ENCODE data around the gene ZNF148. TPM values are rescaled to one million over a fixed set of nuclear protein-coding genes. Genes with fewer than 3 reads are reported as not detected.

ZNF148 gene
- total RNA-seq, 1 donor from 2014 or later, result 38.3 TPM

DNA sequence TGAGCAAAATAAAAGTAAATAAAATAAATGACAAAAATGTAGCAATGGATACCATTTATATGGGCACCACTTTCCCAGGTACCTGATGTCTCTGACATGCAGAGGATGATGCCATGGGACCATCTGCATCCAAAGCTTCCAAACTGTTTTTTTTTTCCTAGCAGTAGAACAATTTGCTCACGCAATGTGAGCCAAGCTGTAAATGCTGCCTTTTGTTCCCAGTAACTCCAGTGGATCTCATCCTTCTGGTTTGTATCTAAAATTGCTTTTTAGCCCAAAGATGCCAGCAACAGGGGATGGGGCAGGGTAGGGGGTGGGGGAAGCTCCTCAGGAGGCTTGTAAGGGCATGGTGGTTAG is 195.3 kb downstream of the ZNF148 start:
- Mint-ChIP-seq H3K27me3 (ENCODE audit: low read depth) (no peaks in the 10 kb centered on the region), H3K4me1 (peaks cover 25% of the 10 kb centered on the region), H3K27ac (ENCODE audit: unreplicated experiment) (no peak overlapping the region), H3K9me3 (no peaks in the 10 kb centered on the region), H3K4me3 (no peak overlapping the region), H3K36me3 (ENCODE audit: low read depth) (no peaks in the 10 kb centered on the region)
- TF ChIP-seq, protein P1, sequence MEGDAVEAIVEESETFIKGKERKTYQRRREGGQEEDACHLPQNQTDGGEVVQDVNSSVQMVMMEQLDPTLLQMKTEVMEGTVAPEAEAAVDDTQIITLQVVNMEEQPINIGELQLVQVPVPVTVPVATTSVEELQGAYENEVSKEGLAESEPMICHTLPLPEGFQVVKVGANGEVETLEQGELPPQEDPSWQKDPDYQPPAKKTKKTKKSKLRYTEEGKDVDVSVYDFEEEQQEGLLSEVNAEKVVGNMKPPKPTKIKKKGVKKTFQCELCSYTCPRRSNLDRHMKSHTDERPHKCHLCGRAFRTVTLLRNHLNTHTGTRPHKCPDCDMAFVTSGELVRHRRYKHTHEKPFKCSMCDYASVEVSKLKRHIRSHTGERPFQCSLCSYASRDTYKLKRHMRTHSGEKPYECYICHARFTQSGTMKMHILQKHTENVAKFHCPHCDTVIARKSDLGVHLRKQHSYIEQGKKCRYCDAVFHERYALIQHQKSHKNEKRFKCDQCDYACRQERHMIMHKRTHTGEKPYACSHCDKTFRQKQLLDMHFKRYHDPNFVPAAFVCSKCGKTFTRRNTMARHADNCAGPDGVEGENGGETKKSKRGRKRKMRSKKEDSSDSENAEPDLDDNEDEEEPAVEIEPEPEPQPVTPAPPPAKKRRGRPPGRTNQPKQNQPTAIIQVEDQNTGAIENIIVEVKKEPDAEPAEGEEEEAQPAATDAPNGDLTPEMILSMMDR (conservative IDR thresholded peaks at IDR 0.05), result no peak
- DNase-seq (ENCODE audit: low read depth, low spot score), result no peak

DNA sequence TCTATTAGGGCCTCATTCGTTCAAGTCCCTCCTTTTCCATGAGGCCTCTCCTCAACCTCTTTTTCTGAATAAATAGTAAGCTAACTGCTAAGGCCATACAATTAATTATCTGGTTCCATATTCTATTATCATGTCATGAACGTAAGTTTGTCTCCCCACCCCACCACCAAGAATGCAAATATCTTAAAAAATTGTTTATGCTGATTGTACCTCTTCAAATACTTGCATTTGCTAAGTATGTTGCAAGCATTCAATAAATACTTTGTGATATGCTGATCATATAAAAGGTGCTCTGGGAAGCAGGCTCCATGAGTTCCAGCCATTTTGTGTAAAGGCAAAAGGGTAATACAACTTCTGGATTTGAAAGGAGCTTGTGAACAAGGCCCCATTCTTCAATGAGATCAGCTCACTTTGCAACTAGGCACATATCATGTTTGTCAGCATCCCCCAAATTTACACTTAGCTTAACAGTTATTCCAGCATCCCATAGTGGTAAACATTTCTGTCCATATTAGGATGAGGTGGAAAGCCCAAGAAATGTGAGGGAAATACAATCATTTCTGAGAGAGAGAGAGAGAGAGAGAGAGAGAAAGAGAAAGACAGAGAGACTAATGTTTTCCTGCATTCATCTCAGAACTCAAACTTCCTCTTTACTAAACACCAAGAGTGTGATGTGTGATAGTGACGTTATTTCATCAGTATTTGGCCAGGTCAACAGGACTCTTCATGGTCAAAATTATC is 195.8 kb downstream of the ZNF148 start:
- TF ChIP-seq, protein P1 (conservative IDR thresholded peaks at IDR 0.05), result no peak
- H3K4me1 Mint-ChIP-seq, result peaks cover 25% of the 10 kb centered on the region
- H3K36me3 Mint-ChIP-seq (ENCODE audit: low read depth), result peaks cover 5% of the 10 kb centered on the region
- H3K4me3 Mint-ChIP-seq, result no peak overlapping the region
- peak overlapping the region; percentile 90 for H3K27ac Mint-ChIP-seq (ENCODE audit: unreplicated experiment)
- H3K9me3 Mint-ChIP-seq, result peaks cover 4% of the 10 kb centered on the region
- no peak for DNase-seq (ENCODE audit: low read depth, low spot score)
- H3K27me3 Mint-ChIP-seq (ENCODE audit: low read depth), result no peaks in the 10 kb centered on the region

DNA sequence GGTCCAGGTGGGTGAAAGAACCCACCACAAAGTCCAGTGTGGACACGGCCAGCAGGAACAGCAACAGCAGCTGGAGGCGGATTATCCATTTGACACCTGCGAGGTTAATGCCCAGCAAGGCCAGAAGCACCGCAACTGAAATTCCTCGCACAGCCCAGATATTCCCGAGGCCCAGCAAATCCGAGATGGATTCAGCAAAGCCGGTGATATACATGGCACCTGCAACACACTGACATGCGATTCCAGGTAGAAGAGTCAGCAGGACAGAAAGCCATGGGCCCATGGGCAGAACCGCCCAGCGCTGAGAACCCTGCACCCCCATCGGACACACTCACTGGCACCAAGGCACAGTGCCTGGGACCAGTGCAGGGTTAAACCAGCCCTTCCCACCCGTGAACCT is 197.4 kb downstream of the ZNF148 start:
- Mint-ChIP-seq H3K27me3 (ENCODE audit: low read depth) (no peaks in the 10 kb centered on the region), H3K9me3 (peaks cover 9% of the 10 kb centered on the region), H3K36me3 (ENCODE audit: low read depth) (peaks cover 16% of the 10 kb centered on the region)

More for the DNA sequence above, 197.4 kb downstream of the ZNF148 start:
- DNase-seq (ENCODE audit: low read depth, low spot score), result no peak
- Mint-ChIP-seq H3K4me3 (no peak overlapping the region), H3K27ac (ENCODE audit: unreplicated experiment) (no peak overlapping the region), H3K4me1 (peaks cover 25% of the 10 kb centered on the region)
- TF ChIP-seq, protein P1 (conservative IDR thresholded peaks at IDR 0.05), result no peak

Other genes starting within 250 kb of the ZNF148 start
- 2.7 and 2.9 TPM in 2 replicates for gene SLC12A8, start 162.6 kb downstream of the ZNF148 start, total RNA-seq
- 40.3 and 45.9 TPM in 2 replicates for gene SNX4, start 144.9 kb upstream of the ZNF148 start, total RNA-seq
- 24.2 and 25.2 TPM in 2 replicates for gene OSBPL11, start 220.2 kb upstream of the ZNF148 start, total RNA-seq

All from neural crest cell (in vitro differentiated cells).